ENCODE measurements around the gene SHF. TPM values are rescaled to one million over a fixed set of nuclear protein-coding genes. Genes with fewer than 3 reads are reported as not detected.
A peak's percentile ranks its signal among the peaks of the same experiment; 100 is the strongest.

Gene SHF
- total RNA-seq, 1 experiment from 2014 or later = 21.7 TPM

- H2BK15ac ChIP-seq (ENCODE audit: low read depth, low read length) = no peak overlapping the region
- Mint-ChIP-seq H3K36me3 (ENCODE audit: insufficient read depth in 1 of 3, low read depth in 3 of 3) (peaks cover 0 to 3% (median 2%) of the 10 kb centered on the region in 3 experiments; a peak in 3 of 7 replicates), H3K4me3 (peak overlapping the region; percentile 35 to 42; a peak in 2 of 5 replicates), H3K4me1 (peaks cover 32 to 33% of the 10 kb centered on the region in 2 experiments), H3K9me3 (no peaks in the 10 kb centered on the region), H3K27ac (peak overlapping the region in 1 of 3 experiments; percentile 48; a peak in 1 of 7 replicates), H3K27me3 (ENCODE audit: low read depth) (peaks cover 10% of the 10 kb centered on the region; the same call in 1 of the 2 replicates)
- no peak overlapping the region for H3K23ac ChIP-seq (ENCODE audit: insufficient read length, low read depth, low read length)
- no peak for TF ChIP-seq CTCF (conservative IDR thresholded peaks at IDR 0.05)
- H2BK120ac ChIP-seq (ENCODE audit: low read depth, low read length, poor library complexity, severe bottlenecking) = no peak overlapping the region
- no peaks in the 10 kb centered on the region for H4K20me1 ChIP-seq (ENCODE audit: control insufficient read depth, insufficient read depth, insufficient read length)
- peaks cover 7% of the 10 kb centered on the region for H3K4me1 ChIP-seq (ENCODE audit: insufficient read depth, low read length)
- H3K27me3 ChIP-seq (ENCODE audit: insufficient read depth, low read length) = no peaks in the 10 kb centered on the region
- no peak overlapping the region for H4K8ac ChIP-seq (replicated peaks; ENCODE audit: insufficient read length, low read depth, low read length)
- H3T11ph ChIP-seq (ENCODE audit: low read length) = no peak overlapping the region
- H3K79me2 ChIP-seq (ENCODE audit: insufficient read depth, low read length) = no peaks in the 10 kb centered on the region
- no peak overlapping the region for H3K18ac ChIP-seq (ENCODE audit: insufficient read length, low read depth, low read length)
- H4K5ac ChIP-seq (ENCODE audit: insufficient read length, low read depth, low read length) = no peak overlapping the region
- H3K4me2 ChIP-seq (ENCODE audit: insufficient read depth, insufficient read length, low read length) = no peak overlapping the region
- no peak overlapping the region for H3K27ac ChIP-seq (ENCODE audit: insufficient read length, low read depth, low read length)
- no peaks in the 10 kb centered on the region for H3K9me3 ChIP-seq (ENCODE audit: control insufficient read depth, low read depth, low read length)
- no peak overlapping the region for H2BK5ac ChIP-seq (ENCODE audit: insufficient read length, low read length)
- H3K23me2 ChIP-seq (ENCODE audit: insufficient read length, low read depth, low read length, poor library complexity, severe bottlenecking) = no peaks in the 10 kb centered on the region
- no peak overlapping the region for H2AK5ac ChIP-seq (ENCODE audit: insufficient read length, low read length)
- no peak overlapping the region for H2BK20ac ChIP-seq (ENCODE audit: low read depth, low read length, poor library complexity, severe bottlenecking)
- H3K56ac ChIP-seq (ENCODE audit: insufficient read length, low read depth, low read length) = no peak overlapping the region
- no peak for DNase-seq
- H3K4ac ChIP-seq (ENCODE audit: low read depth, low read length) = no peak overlapping the region
- no peak overlapping the region for H2BK12ac ChIP-seq (ENCODE audit: insufficient read length, low read depth, low read length)
- H3K14ac ChIP-seq (ENCODE audit: insufficient read depth, low read length) = no peak overlapping the region
- no CpG with 5 or more reads among the region's 1 CpG for WGBS (ENCODE audit: extremely low coverage, insufficient read length, low lambda C conversion rate)
- H4K91ac ChIP-seq (ENCODE audit: insufficient read length, low read depth, low read length) = no peak overlapping the region
- no peak overlapping the region for H2AFZ ChIP-seq (ENCODE audit: low read length)
- no peaks in the 10 kb centered on the region for H3K79me1 ChIP-seq (ENCODE audit: insufficient read depth, low read depth, low read length, poor library complexity, severe bottlenecking)
- no peak overlapping the region for H3K9ac ChIP-seq (ENCODE audit: extremely low read depth, insufficient read length, low read length)
These were observed 22.9 kb downstream of the SHF start for GRCh38 chr15:45164914-45165313.
